GM18861 (cell line): ENCODE data around the gene PCIF1.
"Not testable (repeated sequence)": the region's sequence is repeated elsewhere in the genome, so short reads cannot be mapped to it uniquely, and the experiment has no call there.

Experiments used
- ATAC-seq: cut with Tn5 transposase; IDR thresholded peaks from one replicate; pipeline ENCODE4 v1.9.1; 2021; ENCODE audit not compliant: unreplicated experiment

The PCIF1 gene

DNA sequence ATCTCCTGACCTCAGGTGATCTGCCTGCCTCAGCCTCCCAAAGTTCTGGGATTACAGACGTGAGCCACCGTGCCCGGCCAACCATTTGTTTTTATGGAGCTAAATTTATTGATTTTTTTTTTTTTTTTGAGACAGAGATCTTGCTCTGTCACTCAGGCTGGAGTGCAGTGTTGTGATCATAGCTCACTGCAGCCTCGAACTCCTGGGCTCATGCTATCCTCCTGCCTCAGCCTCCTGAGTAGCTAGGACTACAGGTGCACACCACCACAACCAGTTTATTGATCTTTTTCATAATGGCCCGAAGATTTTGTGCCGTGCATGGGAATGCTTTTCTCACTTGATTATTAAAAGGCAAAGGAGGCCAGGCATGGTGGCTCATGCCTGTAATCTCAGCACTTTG lies 54.3 kb downstream of the PCIF1 start:
- not testable (repeated sequence) for ATAC-seq

DNA sequence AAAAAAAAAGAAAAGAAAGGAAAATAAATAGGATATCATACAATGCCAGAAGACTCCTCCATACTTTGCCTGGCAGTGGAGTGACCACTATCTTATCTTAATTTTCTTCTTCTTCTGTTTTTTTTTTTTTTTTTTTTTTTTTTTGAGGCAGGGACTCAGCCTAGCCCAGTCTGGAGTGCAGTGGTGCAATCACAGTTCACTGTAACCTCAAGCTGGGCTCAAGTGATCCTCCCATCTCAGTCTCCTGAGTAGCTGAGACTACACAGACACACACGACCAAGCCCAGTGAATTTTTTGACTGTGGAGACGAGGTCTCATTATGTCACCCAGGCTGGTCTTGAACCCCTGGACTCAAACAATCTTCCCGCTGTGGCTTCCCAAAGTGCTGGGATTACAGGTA lies 57.1 kb downstream of the PCIF1 start:
- ATAC-seq = no peak

DNA sequence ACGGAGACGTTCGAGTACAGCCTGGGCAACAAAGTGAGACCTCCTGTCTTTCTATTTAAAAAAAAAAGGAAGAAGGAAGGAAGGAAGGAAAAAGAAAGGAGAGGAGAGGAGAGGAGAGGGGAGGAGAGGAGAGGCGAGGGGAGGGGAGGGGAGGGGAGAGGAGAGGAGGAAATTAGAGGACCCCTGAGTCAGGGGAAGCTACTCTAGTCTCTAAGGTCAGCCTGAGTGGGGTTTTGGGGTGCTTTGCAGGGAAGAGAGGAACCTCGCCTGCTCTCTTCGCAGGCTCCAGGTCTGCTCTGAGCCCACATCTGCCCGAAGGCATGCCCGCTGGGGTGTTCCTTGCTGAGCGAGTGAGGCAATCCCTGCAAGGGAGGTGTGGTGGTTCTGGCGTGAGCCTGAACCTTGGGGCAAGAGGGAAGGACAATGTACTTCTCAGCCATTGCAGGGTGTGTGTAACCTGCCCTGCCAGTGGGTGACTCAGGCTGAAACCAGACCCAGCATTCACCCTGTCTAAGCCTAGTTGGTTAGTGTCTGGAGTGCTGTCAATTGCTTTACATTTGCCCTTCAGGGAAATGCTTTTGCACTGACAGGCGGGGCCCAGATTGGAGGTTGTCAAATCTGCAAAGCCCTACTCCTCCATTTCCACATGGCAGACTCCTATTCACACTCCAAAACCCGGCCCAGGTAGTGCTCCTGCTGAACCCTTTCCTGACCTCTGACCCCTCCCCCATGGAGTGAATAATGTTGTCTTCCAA lies 58.9 kb downstream of the PCIF1 start:
- peak; percentile 56 for ATAC-seq

DNA sequence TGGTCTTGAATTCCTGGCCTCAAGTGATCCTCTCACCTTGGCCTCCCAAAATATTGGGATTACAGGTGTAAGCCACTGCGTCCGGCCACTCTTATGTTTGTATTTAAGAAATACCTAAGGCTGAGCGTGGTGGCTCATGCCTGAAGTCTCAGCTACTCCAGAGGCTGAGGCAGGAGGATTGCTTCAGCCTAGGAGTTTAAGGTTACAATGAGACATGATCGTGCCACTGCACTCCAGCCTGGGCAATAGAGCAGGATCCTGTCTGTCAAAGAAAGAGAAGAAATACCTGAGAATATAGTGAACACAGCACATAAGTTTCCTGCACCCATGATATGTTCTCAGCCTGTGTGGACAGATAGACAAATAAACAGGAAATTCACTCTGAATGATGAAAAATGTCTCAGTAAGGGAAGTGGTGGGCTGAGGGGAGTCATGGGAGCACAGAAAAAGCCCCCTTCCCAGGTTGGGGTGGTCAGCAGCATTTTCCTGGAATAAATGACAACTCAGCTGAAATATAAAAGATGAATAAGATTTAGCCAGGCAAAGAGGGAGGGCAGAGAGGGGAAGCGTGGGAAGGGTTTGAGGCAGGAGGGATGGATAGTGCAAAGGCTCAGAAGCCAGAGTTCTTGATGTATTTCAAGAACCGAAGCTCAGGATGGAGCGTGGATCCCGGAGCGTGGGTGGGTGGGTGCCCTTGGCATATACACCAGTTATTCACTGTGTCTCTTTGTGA lies 60.4 kb downstream of the PCIF1 start:
- ATAC-seq = no peak

DNA sequence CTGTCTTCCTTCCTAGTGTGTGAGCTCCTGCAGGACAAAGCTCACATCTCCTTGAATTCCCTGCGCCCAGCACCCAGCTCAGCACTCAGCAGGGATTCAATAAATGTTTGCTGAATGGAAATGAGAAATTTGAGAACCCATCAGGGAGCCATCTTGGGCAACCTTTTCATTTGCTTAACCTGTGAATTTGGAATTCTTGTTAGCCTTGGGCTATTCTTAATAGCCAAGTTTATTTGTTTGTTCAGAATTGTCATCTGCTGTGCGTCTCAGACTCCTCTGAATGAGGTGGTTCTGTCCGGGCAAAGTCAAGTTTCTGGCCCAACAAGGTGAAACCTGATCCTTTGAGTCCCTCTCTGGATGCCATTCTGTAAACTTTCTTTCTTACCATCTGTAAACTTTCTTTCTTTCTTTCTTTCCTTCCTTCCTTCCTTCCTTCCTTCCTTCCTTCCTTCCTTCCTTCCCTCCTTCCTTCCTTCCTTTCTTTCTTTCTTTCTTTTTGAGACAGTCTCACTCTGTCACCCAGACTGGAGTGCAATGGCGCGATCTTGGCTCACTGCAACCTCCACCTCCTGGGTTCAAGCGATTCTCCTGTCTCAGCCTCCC lies 61.1 kb downstream of the PCIF1 start:
- ATAC-seq = not testable (repeated sequence)

DNA sequence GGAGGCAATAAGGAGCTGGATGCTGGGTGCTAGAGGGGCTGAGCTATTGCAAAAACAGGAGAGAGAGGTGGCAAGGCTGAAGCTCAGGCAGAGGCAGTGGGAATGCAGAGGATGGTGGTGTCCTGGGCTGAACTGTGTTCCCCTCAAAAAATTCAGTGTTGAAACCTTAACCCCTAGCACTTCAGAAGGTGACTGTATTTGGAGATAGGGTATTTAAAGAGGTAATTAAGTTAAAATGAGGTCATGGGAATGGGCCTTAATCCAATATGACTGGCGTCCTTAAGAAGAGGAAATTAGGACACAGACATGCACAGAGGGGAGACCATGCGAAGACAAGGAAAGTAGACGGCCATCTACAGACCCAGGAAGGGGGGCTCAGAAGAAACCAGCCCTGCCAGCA lies 62.7 kb downstream of the PCIF1 start:
- no peak for ATAC-seq
